Measurements from ENCODE around the gene UGT1A5. TPM values are rescaled to one million over a fixed set of nuclear protein-coding genes. Genes with fewer than 3 reads are reported as not detected.

Gene UGT1A5
- total RNA-seq, 2 donors from 2014 or later, result 0.41 TPM; not detected in 1

DNA sequence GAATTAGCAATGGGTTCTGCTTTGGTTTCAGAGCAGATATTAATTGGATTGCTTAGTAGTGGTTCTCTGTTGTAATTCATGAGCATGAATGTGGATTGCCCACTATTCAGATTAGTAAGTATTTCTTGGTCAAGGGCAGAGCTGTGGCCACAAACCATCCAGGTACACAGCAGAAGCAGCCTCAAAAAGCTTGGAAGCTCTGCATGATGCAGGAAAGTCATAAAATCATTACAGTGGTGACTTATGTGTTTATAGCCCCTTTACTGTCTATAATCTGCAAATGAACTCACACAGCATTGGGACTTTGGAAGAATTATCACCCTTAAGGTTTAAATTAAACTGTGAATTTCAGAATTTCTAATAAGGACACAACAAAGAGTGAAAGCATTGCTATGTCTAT lies 45.4 kb downstream of the UGT1A5 start:
- no peaks in the 10 kb centered on the region for H3K27me3 ChIP-seq (replicated peaks; ENCODE audit: insufficient read depth)
- no peaks in the 10 kb centered on the region for H3K4me1 ChIP-seq (replicated peaks)
- H3K9me3 ChIP-seq, result no peaks in the 10 kb centered on the region
- intact Hi-C loops (cut with DNase I), result no loop called here
- H3K27ac ChIP-seq, result no peak overlapping the region
- DNase-seq (ENCODE audit: low spot score), result no peak
- TF ChIP-seq POLR2A (IDR thresholded peaks at IDR 0.05) (no peak), POLR2AphosphoS5 (IDR thresholded peaks at IDR 0.05) (no peak), CTCF (IDR thresholded peaks at IDR 0.05) (no peak)
- no peak overlapping the region for H3K4me3 ChIP-seq
- no peaks in the 10 kb centered on the region for H3K36me3 ChIP-seq

GRCh38 chr2:233758849-233759248 lies 46.1 kb downstream of the UGT1A5 start:
- Histone ChIP-seq H3K27ac (no peak overlapping the region), H3K27me3 (replicated peaks; ENCODE audit: insufficient read depth) (no peaks in the 10 kb centered on the region), H3K4me3 (no peak overlapping the region), H3K36me3 (no peaks in the 10 kb centered on the region), H3K4me1 (replicated peaks) (no peaks in the 10 kb centered on the region), H3K9me3 (no peaks in the 10 kb centered on the region)
- WGBS, result 88% methylated on average over 2 of the region's 2 CpGs
- intact Hi-C loops (cut with DNase I), result no loop called here
- TF ChIP-seq POLR2A (IDR thresholded peaks at IDR 0.05) (no peak), CTCF (IDR thresholded peaks at IDR 0.05) (no peak), POLR2AphosphoS5 (IDR thresholded peaks at IDR 0.05) (no peak)
- DNase-seq (ENCODE audit: low spot score), result no peak

- no peaks in the 10 kb centered on the region for H3K9me3 ChIP-seq
- no peaks in the 10 kb centered on the region for H3K4me1 ChIP-seq (replicated peaks)
- WGBS, result 91% methylated on average over 6 of the region's 6 CpGs
- H3K36me3 ChIP-seq, result no peaks in the 10 kb centered on the region
- TF ChIP-seq POLR2AphosphoS5 (IDR thresholded peaks at IDR 0.05), result no peak
- TF ChIP-seq POLR2A (IDR thresholded peaks at IDR 0.05), result no peak
- TF ChIP-seq CTCF (IDR thresholded peaks at IDR 0.05), result no peak
- no peak for DNase-seq (ENCODE audit: low spot score)
- H3K4me3 ChIP-seq, result no peak within 1 kb of the TSS
- no peaks in the 10 kb centered on the region for H3K27me3 ChIP-seq (replicated peaks; ENCODE audit: insufficient read depth)
- intact Hi-C loops (cut with DNase I), result no loop called here
- no peak within 1 kb of the TSS for H3K27ac ChIP-seq
Observed at GRCh38 chr2:233760043-233760442, 47.3 kb downstream of the UGT1A5 start, which contains the start of gene UGT1A1. Gene UGT1A1, plus strand, starts transcription at chr2:233760270. Its CDS starts 18 bp downstream, at chr2:233760288.

DNA sequence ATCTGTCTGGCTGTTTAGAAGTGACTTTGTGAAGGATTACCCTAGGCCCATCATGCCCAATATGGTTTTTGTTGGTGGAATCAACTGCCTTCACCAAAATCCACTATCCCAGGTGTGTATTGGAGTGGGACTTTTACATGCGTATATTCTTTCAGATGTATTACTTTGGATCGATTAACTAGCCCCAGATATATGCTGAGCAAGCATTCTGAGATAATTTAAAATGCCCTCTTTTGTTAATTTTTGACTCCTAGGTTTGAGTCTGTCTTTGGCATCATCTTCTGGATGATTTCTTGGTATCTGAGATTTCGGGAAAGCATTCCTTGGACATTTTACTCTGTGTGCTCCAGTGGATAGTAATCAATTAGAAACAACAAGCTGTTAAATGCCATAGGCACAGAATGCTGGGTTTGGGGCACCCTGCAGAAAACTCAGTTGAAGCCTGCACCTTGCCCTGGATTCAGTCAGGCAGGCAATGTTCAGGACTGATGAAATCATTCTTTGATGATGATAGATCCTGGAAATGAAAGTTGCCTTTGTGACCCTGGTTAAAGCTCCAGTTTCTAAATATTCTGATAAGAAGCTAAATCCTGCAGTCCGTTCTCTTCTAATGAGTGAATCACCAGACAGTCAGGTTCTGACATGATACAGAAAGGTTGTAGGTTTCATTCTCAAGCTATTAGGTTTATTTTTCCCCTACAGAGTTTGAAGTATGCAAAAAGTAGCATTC lies 48.5 kb downstream of the UGT1A5 start:
- intact Hi-C loops (cut with DNase I), result no loop called here
- TF ChIP-seq POLR2A (IDR thresholded peaks at IDR 0.05) (no peak), CTCF (IDR thresholded peaks at IDR 0.05) (no peak), POLR2AphosphoS5 (IDR thresholded peaks at IDR 0.05) (no peak)
- Histone ChIP-seq H3K27me3 (replicated peaks; ENCODE audit: insufficient read depth) (no peaks in the 10 kb centered on the region), H3K9me3 (no peaks in the 10 kb centered on the region), H3K4me3 (no peak overlapping the region), H3K27ac (no peak overlapping the region), H3K4me1 (replicated peaks) (no peaks in the 10 kb centered on the region), H3K36me3 (no peaks in the 10 kb centered on the region)
- no peak for DNase-seq (ENCODE audit: low spot score)
- 89% methylated on average over 4 of the region's 4 CpGs for WGBS

- intact Hi-C loops (cut with DNase I), result no loop called here
Observed at GRCh38 chr2:233764264-233764663, 51.6 kb downstream of the UGT1A5 start.

More at GRCh38 chr2:233764264-233764663, 51.6 kb downstream of the UGT1A5 start:
- H3K27ac ChIP-seq, result no peak overlapping the region
- no peak for DNase-seq (ENCODE audit: low spot score)
- H3K4me3 ChIP-seq, result no peak overlapping the region
- no peaks in the 10 kb centered on the region for H3K36me3 ChIP-seq
- WGBS, result 61% methylated on average over 7 of the region's 7 CpGs
- H3K4me1 ChIP-seq (replicated peaks), result no peaks in the 10 kb centered on the region
- TF ChIP-seq CTCF (IDR thresholded peaks at IDR 0.05) (no peak), POLR2AphosphoS5 (IDR thresholded peaks at IDR 0.05) (no peak), POLR2A (IDR thresholded peaks at IDR 0.05) (no peak)
- no peaks in the 10 kb centered on the region for H3K27me3 ChIP-seq (replicated peaks; ENCODE audit: insufficient read depth)
- no peaks in the 10 kb centered on the region for H3K9me3 ChIP-seq
